ENCODE measurements around the gene ZBTB5. TPM values are rescaled to one million over a fixed set of nuclear protein-coding genes. Genes with fewer than 3 reads are reported as not detected.

The ZBTB5 gene
- total RNA-seq = 10.2 and 10.7 TPM in 2 replicates

GRCh38 chr9:37465249-37466036 is at the start of gene ZBTB5:
ZBTB5 (minus strand) TSS chr9:37465450; CDS start chr9:37442551, 22,899 bp downstream.

DNA sequence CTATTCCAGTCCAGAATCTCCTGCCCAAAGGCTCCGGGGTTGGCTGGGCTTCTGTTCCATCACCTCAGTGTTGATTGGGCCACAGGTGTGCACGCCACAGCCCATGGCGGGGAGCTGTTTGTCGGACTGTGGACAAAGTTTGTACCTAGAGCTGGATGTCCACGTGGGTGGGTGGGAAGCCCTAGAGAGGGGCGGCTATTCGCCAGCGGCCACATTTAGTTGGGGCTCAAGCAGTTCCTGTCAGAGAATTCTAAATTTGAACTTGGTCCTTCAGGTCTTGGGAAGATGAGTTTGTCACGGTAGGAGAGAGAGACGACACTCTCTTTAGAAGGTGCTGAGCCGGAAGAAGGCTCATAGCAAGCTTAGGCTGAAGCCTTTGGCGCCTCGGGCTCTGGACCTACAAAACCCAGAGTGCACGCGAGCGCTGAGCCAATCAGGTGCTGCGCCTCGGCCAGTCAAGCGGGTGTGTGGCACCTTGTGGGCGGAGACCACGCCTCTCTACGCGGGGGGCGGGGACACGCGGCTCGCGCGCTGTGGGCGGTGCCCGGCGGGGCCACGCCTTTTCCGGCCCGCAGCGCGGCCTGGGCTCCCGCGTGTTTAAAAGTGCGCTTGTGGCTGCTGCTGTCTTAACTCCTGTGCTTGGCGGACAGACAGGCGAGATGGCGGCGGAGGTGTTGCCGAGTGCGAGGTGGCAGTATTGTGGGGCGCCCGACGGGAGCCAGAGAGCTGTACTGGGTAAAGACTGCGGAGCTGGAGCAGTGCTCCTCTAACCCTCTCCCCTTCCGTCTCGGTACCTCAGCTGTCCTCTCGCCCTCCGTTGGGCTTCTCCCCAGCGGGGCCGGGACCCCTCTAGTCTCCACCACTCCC is 20.4 kb upstream of the ZBTB5 start, which contains the start of gene POLR1E:
Gene POLR1E (plus strand): TSS at position 560 of the 867 bp plus-strand sequence. CDS start 100 bp downstream, at position 660.

DNA sequence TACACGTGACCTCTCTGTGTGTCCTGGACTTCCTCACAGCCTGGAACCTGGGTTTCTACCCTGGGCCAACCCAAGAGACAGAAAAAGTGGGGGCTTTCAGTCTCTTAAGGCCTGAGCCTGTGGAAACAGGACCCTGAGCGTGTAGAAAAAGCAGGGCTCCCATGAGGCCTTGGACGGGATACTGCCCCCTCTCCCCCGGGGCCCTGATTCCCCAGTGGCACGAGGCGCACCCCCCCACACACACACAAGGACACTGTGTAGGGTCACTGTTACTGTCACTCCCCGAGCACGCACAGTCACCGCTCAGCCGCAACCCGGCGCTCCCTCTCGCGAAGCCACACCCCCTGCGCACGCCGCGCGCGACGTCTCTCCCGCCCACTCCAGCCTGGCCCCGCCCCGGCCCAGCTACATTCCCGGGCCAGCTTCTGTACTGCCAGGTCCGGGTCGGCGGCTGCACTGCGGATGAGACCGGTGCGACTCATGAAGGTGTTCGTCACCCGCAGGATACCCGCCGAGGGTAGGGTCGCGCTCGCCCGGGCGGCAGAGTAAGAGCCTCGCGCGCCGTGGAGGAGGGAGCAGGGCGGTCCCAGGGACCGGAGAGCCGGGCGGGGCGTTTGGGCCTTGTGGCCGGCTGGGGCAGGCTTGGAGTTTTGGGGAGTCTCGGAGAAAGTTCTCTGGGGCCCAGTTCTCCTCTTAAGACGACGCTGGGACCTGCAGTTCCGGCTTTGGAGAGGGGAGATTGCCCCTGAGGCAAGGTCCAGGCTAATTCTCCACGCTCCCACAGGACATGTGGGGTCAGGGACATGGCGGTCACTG is 42.8 kb downstream of the ZBTB5 start, which contains the start of gene GRHPR:
Gene GRHPR (plus strand): TSS at position 408 of the 816 bp plus-strand sequence. CDS start 55 bp downstream, at position 463.

Other genes with a start within 250 kb of the ZBTB5 start
- 106 and 124 TPM in 2 replicates for gene GRHPR, start 42.8 kb downstream of the ZBTB5 start, total RNA-seq
- gene POLR1E, start 20.5 kb upstream of the ZBTB5 start, total RNA-seq = 23.1 and 26.6 TPM in 2 replicates
- gene FBXO10, start 110.9 kb upstream of the ZBTB5 start, total RNA-seq = 19.7 and 19.8 TPM in 2 replicates
- gene TOMM5, start 127.1 kb upstream of the ZBTB5 start, total RNA-seq = 107 and 116 TPM in 2 replicates
- not detected in 2 replicates for gene FRMPD1, start 185.5 kb upstream of the ZBTB5 start, total RNA-seq